Prostate gland (tissue), 2 donors: ENCODE data around the gene LGALS1. TPM values are rescaled to one million over a fixed set of nuclear protein-coding genes. Genes with fewer than 3 reads are reported as not detected.

Source experiments
- DNase-seq: peaks from one replicate; pipeline ENCODE4 v3.0.0-alpha.2; 2019; ENCODE audit warnings: low spot score
- H3K27ac ChIP-seq, 2 donors: fragments of 200-600 bp; sonication (generic); 2 replicates each; pipeline ENCODE4 v1.5.1; 2017 to 2019
- H3K27me3 ChIP-seq: fragments of 200-600 bp; sonication (generic); replicated peaks from 2 replicates; pipeline ENCODE4 v1.5.1; 2019; ENCODE audit not compliant: insufficient read depth
- H3K36me3 ChIP-seq, 2 donors: fragments of 200-600 bp; sonication (generic); 1 replicate in 1 of 2; 2 replicates in 1 of 2; pipeline versions ENCODE4 v1.5.1 to v1.8.1; 2017 to 2019
- H3K4me1 ChIP-seq: fragments of 200-600 bp; sonication (generic); replicated peaks from 2 replicates; pipeline ENCODE4 v1.5.1; 2019
- H3K4me3 ChIP-seq, 2 donors: fragments of 200-600 bp; sonication (generic); 2 replicates each; pipeline ENCODE4 v1.5.1; 2017 to 2019
- H3K9me3 ChIP-seq: fragments of 200-600 bp; sonication (generic); 2 replicates; pipeline ENCODE4 v1.5.1; 2017
- CTCF ChIP-seq, 4 experiments: fragments of 200-600 bp in 2 of 4; fragments of 450-650 bp in 2 of 4; sonication (generic) in 2 of 4; IDR thresholded peaks; 1 replicate in 3 of 4; 2 replicates in 1 of 4; pipeline ENCODE4 v1.5.1; 2016 to 2019; ENCODE audit warnings: antibody characterized with exemption in 4 of 4, mild to moderate bottlenecking in 2 of 4, moderate library complexity in 2 of 4
- POLR2A ChIP-seq: fragments of 450-650 bp; IDR thresholded peaks from one replicate; pipeline ENCODE4 v1.6.1; 2016; ENCODE audit warnings: antibody characterized with exemption, mild to moderate bottlenecking
- POLR2AphosphoS5 ChIP-seq: sonication (generic); formaldehyde crosslinking; IDR thresholded peaks from one replicate; pipeline ENCODE4 v1.6.1; 2017; ENCODE audit warnings: antibody characterized with exemption
- WGBS: methylation state at CpG from one replicate; pipeline ENCODE4 v1.1.5; 2018; 5-methylcytosine and 5-hydroxymethylcytosine counted together
- intact Hi-C: fragments of 100-400 bp; cut with DNase I; formaldehyde crosslinking; loops from one replicate; pipeline ENCODE4 v1.14.2; 2022
- total RNA-seq, 2 donors: library from RNA; depleted of rRNA; stranded (reverse); fragments of >200 nt; gene quantifications; one replicate each; pipeline ENCODE4 v1.1.0, GENCODE V29; 2016

Gene LGALS1
- total RNA-seq, 2 donors from 2014 or later = 365 to 1,063 TPM

- peaks cover 6% of the 10 kb centered on the region for H3K4me1 ChIP-seq
- WGBS = 55% methylated on average over 6 of the region's 6 CpGs
- intact Hi-C loops = no loop called here
- H3K27ac ChIP-seq = no peak overlapping the region
- H3K27me3 ChIP-seq = no peaks in the 10 kb centered on the region
- H3K9me3 ChIP-seq = no peaks in the 10 kb centered on the region
- H3K36me3 ChIP-seq = no peaks in the 10 kb centered on the region
- DNase-seq = no peak
- H3K4me3 ChIP-seq = no peak overlapping the region
- TF ChIP-seq POLR2AphosphoS5 = no peak
- TF ChIP-seq POLR2A = no peak
Measured at GRCh38 chr22:37669586-37669985, 5.8 kb upstream of the LGALS1 start.

- Histone ChIP-seq H3K27ac (no peak overlapping the region), H3K4me1 (peaks cover 16% of the 10 kb centered on the region), H3K36me3 (no peaks in the 10 kb centered on the region), H3K9me3 (no peaks in the 10 kb centered on the region), H3K27me3 (no peaks in the 10 kb centered on the region), H3K4me3 (no peak overlapping the region)
- DNase-seq = no peak
- TF ChIP-seq CTCF (IDR thresholded peaks at IDR 0.05) (no peak), POLR2AphosphoS5 (no peak), POLR2A (no peak)
- intact Hi-C loops = no loop called here
- WGBS = 58% methylated on average over 15 of the region's 15 CpGs
Measured at GRCh38 chr22:37672206-37672919, 3.1 kb upstream of the LGALS1 start.

- Histone ChIP-seq H3K36me3 (no peaks in the 10 kb centered on the region), H3K4me1 (peaks cover 16% of the 10 kb centered on the region), H3K4me3 (no peak overlapping the region), H3K27ac (no peak overlapping the region), H3K9me3 (no peaks in the 10 kb centered on the region), H3K27me3 (no peaks in the 10 kb centered on the region)
- 70% methylated on average over 11 of the region's 11 CpGs for WGBS
- TF ChIP-seq CTCF (IDR thresholded peaks at IDR 0.05) (no peak), POLR2AphosphoS5 (no peak), POLR2A (no peak)
- no peak for DNase-seq
- intact Hi-C loops = no loop called here
Measured at GRCh38 chr22:37672920-37673455, 2.4 kb upstream of the LGALS1 start.

GRCh38 chr22:37674248-37674647 is 1.2 kb upstream of the LGALS1 start:
- intact Hi-C loops = no loop called here
- DNase-seq = no peak
- Histone ChIP-seq H3K4me3 (no peak overlapping the region), H3K27me3 (no peaks in the 10 kb centered on the region), H3K9me3 (no peaks in the 10 kb centered on the region), H3K4me1 (peaks cover 16% of the 10 kb centered on the region), H3K27ac (peak overlapping the region; percentile 85 to 91), H3K36me3 (no peaks in the 10 kb centered on the region)
- TF ChIP-seq POLR2AphosphoS5 (no peak), CTCF (IDR thresholded peaks at IDR 0.05) (no peak), POLR2A (no peak)
- WGBS = 87% methylated on average over 12 of the region's 12 CpGs

- Histone ChIP-seq H3K4me3 (peak overlapping the region; percentile 38 to 49), H3K36me3 (no peaks in the 10 kb centered on the region), H3K27me3 (no peaks in the 10 kb centered on the region), H3K4me1 (peaks cover 16% of the 10 kb centered on the region), H3K9me3 (no peaks in the 10 kb centered on the region), H3K27ac (peak overlapping the region; percentile 85 to 91)
- TF ChIP-seq POLR2A (no peak), POLR2AphosphoS5 (no peak), CTCF (IDR thresholded peaks at IDR 0.05) (no peak)
- intact Hi-C loops = loop anchor here (5.0 kb wide), 1 partner anchor 34 kb away; no protein-coding TSS in a partner anchor
- 3% methylated on average over 17 of the region's 17 CpGs for WGBS
- DNase-seq = no peak
Measured at GRCh38 chr22:37675930-37676735, 697 bp downstream of the LGALS1 start.
